HG03457 (cell line): ENCODE measurements around the gene COL9A3.

Experiments used
- ATAC-seq: cut with Tn5 transposase; IDR thresholded peaks from one replicate; pipeline ENCODE4 v1.9.1; 2021; ENCODE audit warnings: moderate number of reproducible peaks; ENCODE audit not compliant: unreplicated experiment

COL9A3 gene

GRCh38 chr20:62822239-62822787, 5.5 kb downstream of the COL9A3 start:
- ATAC-seq, result no peak

- no peak for ATAC-seq
These were observed 6.2 kb downstream of the COL9A3 start for GRCh38 chr20:62822788-62823651.

- no peak for ATAC-seq
These were observed 7.0 kb downstream of the COL9A3 start for GRCh38 chr20:62823688-62824475.

GRCh38 chr20:62824476-62825332, 7.9 kb downstream of the COL9A3 start:
- ATAC-seq, result no peak

- ATAC-seq, result no peak
These were observed 8.6 kb downstream of the COL9A3 start for GRCh38 chr20:62825333-62825985.

GRCh38 chr20:62825986-62826645, 9.3 kb downstream of the COL9A3 start:
- no peak for ATAC-seq

GRCh38 chr20:62826646-62827310, 9.9 kb downstream of the COL9A3 start:
- ATAC-seq, result no peak

GRCh38 chr20:62827311-62828038, 10.6 kb downstream of the COL9A3 start:
- no peak for ATAC-seq

- no peak for ATAC-seq
These were observed 11.2 kb downstream of the COL9A3 start for GRCh38 chr20:62828051-62828450.

GRCh38 chr20:62828511-62829230, 11.8 kb downstream of the COL9A3 start:
- no peak for ATAC-seq

- ATAC-seq, result no peak
These were observed 12.7 kb downstream of the COL9A3 start for GRCh38 chr20:62829231-62830230.

- no peak for ATAC-seq
These were observed 13.4 kb downstream of the COL9A3 start for GRCh38 chr20:62830251-62830650.

GRCh38 chr20:62830821-62831220, 14.0 kb downstream of the COL9A3 start:
- no peak for ATAC-seq

GRCh38 chr20:62831361-62831788, 14.5 kb downstream of the COL9A3 start:
- no peak for ATAC-seq

GRCh38 chr20:62831854-62832211, 15.0 kb downstream of the COL9A3 start:
- ATAC-seq, result no peak

GRCh38 chr20:62832212-62832922, 15.5 kb downstream of the COL9A3 start:
- ATAC-seq, result peak; percentile 47
